ENCODE data around the gene NIBAN1. TPM values are rescaled to one million over a fixed set of nuclear protein-coding genes. Genes with fewer than 3 reads are reported as not detected.

NIBAN1 gene
- total and polyA plus RNA-seq, 2 of the 8 experiments (the other 6 are each of a cell fraction or from before 2014, with no cell fraction given): 5.7 to 15.2 TPM

DNA sequence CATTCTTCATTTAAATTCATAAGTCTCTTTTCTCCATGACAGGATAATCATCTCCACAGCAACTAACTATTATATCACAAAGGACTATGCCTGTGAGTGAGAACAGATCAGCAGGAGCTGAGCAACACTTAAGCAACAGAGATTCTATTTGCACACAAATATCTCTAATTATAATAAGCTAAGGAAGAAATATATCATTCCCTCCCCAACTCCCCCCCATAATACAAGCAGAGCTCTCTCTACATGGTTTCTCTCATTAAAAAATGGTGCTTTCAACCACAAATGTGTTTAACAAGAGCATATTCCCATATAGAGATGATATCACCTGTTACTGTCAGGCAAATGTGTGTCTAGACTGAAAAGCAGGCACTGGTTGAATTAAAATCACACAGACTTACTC lies 34.5 kb upstream of the NIBAN1 start:
- POLR2A ChIA-PET (ENCODE audit: partially characterized antibody): no interaction called here
- Histone ChIP-seq H3K14ac (ENCODE audit: insufficient read length) (no peak overlapping the region), H2AFZ (ENCODE audit: low read length) (no peak overlapping the region), H3K4me1 (replicated peaks in 1 of 4; ENCODE audit: control insufficient read depth in 3 of 4, insufficient read depth in 4 of 4, low read length in 3 of 4) (no peaks in the 10 kb centered on the region), H3K23ac (ENCODE audit: insufficient read length) (no peak overlapping the region), H3K9ac (replicated peaks in 1 of 4; ENCODE audit: extremely low read depth in 1 of 4, low read depth in 3 of 4, low read length in 3 of 4) (no peak overlapping the region), H4K91ac (replicated peaks; ENCODE audit: insufficient read length, low read length) (no peak overlapping the region), H3K79me1 (ENCODE audit: low read depth, low read length) (no peaks in the 10 kb centered on the region), H3K56ac (replicated peaks; ENCODE audit: insufficient read length, low read depth, low read length) (no peak overlapping the region), H3K27ac (ENCODE audit: low read depth, low read length) (no peak overlapping the region), H4K8ac (ENCODE audit: extremely low read depth, insufficient read depth, low read length) (no peak overlapping the region), H4K5ac (ENCODE audit: insufficient read length, low read depth, low read length) (no peak overlapping the region), H3K9me3 (ENCODE audit: insufficient read depth in 2 of 2, low read depth in 1 of 2, low read length in 1 of 2) (no peaks in the 10 kb centered on the region), H4K20me1 (replicated peaks in 1 of 2; ENCODE audit: control insufficient read depth in 1 of 2, insufficient read depth in 2 of 2, low read length in 2 of 2) (no peaks in the 10 kb centered on the region), H2AK5ac (ENCODE audit: low read depth, low read length) (no peak overlapping the region), H3K27me3 (replicated peaks in 1 of 4; ENCODE audit: control insufficient read depth in 3 of 4, extremely low read depth in 1 of 4, insufficient read depth in 3 of 4, low read length in 3 of 4) (no peaks in the 10 kb centered on the region), H3K23me2 (ENCODE audit: low read depth, low read length) (no peaks in the 10 kb centered on the region; the same call in 1 of the 2 replicates), H3K4ac (replicated peaks; ENCODE audit: insufficient read length, low read depth, low read length) (no peak overlapping the region), H2BK20ac (ENCODE audit: low read length) (no peak overlapping the region), H3K18ac (ENCODE audit: extremely low read depth, low read length) (no peak overlapping the region), H3K4me2 (ENCODE audit: insufficient read depth in 1 of 2, low read depth in 2 of 2, low read length in 2 of 2) (no peak overlapping the region), H3K79me2 (ENCODE audit: control insufficient read depth in 1 of 2, insufficient read depth in 2 of 2, low read length in 2 of 2) (no peaks in the 10 kb centered on the region), H2BK5ac (ENCODE audit: low read depth, low read length) (no peak overlapping the region), H3K4me3 (ENCODE audit: extremely low read depth in 1 of 4, insufficient read depth in 2 of 4, low read depth in 3 of 4, low read length in 4 of 4) (no peak overlapping the region), H2BK15ac (ENCODE audit: low read length) (no peak overlapping the region), H2BK120ac (replicated peaks; ENCODE audit: low read depth, low read length) (no peak overlapping the region), H3K36me3 (ENCODE audit: control insufficient read depth in 2 of 4, insufficient read depth in 4 of 4, low read length in 3 of 4) (no peaks in the 10 kb centered on the region), H2BK12ac (ENCODE audit: low read depth, low read length) (no peak overlapping the region)
- DNase-seq (ENCODE audit: low read depth in 1 of 2, low spot score in 2 of 2) (no peak), FAIRE-seq (no peak)
- CTCF ChIA-PET (ENCODE audit: partially characterized antibody): interaction anchor here (1.0 kb wide), 1 partner anchor 35 kb away, joined by 3 read pairs; the partner anchor contains the start of gene NIBAN1
- TF ChIP-seq SIRT6 (IDR thresholded peaks at IDR 0.05; ENCODE audit: low read length): no peak
- TF ChIP-seq CHD7 (IDR thresholded peaks at IDR 0.05; ENCODE audit: insufficient replicate concordance, low read length): no peak
